Fibroblast of skin of left biceps (primary cell): ENCODE measurements around the gene COL6A1.
"Not testable (repeated sequence)": the region's sequence is repeated elsewhere in the genome, so short reads cannot be mapped to it uniquely, and the experiment has no call there.

ENCODE experiments used
- DNase-seq, 2 experiments: peaks; one replicate each; pipeline ENCODE4 v3.0.0-alpha.2; 2013; ENCODE audit warnings: low read depth in 2 of 2

COL6A1 gene

GRCh38 chr21:45947296-45947695 lies 34.3 kb upstream of the COL6A1 start:
- no peak for DNase-seq

- DNase-seq, result no peak
These were observed 33.8 kb upstream of the COL6A1 start for GRCh38 chr21:45947716-45948255.

- no peak for DNase-seq
These were observed 32.9 kb upstream of the COL6A1 start for GRCh38 chr21:45948576-45949141.

- no peak for DNase-seq
These were observed 31.4 kb upstream of the COL6A1 start for GRCh38 chr21:45949928-45950739.

- no peak for DNase-seq
These were observed 30.6 kb upstream of the COL6A1 start for GRCh38 chr21:45950740-45951515.

- DNase-seq, result no peak
These were observed 29.9 kb upstream of the COL6A1 start for GRCh38 chr21:45951676-45952075.

- DNase-seq, result not testable (repeated sequence)
These were observed 29.0 kb upstream of the COL6A1 start for GRCh38 chr21:45952527-45952926.

- DNase-seq, result no peak
These were observed 28.6 kb upstream of the COL6A1 start for GRCh38 chr21:45952974-45953373.

- no peak for DNase-seq
These were observed 27.3 kb upstream of the COL6A1 start for GRCh38 chr21:45954261-45954660.

GRCh38 chr21:45954921-45955320 lies 26.6 kb upstream of the COL6A1 start:
- no peak for DNase-seq

- DNase-seq, result no peak
These were observed 24.0 kb upstream of the COL6A1 start for GRCh38 chr21:45957551-45957950.

- DNase-seq, result no peak
These were observed 23.5 kb upstream of the COL6A1 start for GRCh38 chr21:45957981-45958600.

GRCh38 chr21:45959182-45959581 lies 22.4 kb upstream of the COL6A1 start:
- no peak for DNase-seq

- DNase-seq, result no peak
These were observed 21.7 kb upstream of the COL6A1 start for GRCh38 chr21:45959779-45960390.

GRCh38 chr21:45961408-45961807 lies 20.2 kb upstream of the COL6A1 start:
- DNase-seq, result not testable (repeated sequence)

GRCh38 chr21:45962531-45963231 lies 18.9 kb upstream of the COL6A1 start:
- no peak for DNase-seq

GRCh38 chr21:45963232-45963570 lies 18.4 kb upstream of the COL6A1 start:
- no peak for DNase-seq

- no peak for DNase-seq
These were observed 16.9 kb upstream of the COL6A1 start for GRCh38 chr21:45964649-45965048.

GRCh38 chr21:45965084-45965809 lies 16.3 kb upstream of the COL6A1 start:
- no peak for DNase-seq

- DNase-seq, result no peak
These were observed 14.7 kb upstream of the COL6A1 start for GRCh38 chr21:45966791-45967394.
